22Rv1 (cell line): ENCODE data around the gene BPIFB6.

ENCODE experiments used
- H3K27ac ChIP-seq: fragments of 450-650 bp; 2 replicates; pipeline ENCODE4 v1.5.1; 2017
- CTCF ChIP-seq: fragments of 450-650 bp; IDR thresholded peaks from 2 replicates; pipeline ENCODE4 v1.5.1; 2017; ENCODE audit warnings: mild to moderate bottlenecking
- ZFX ChIP-seq: fragments of 450-650 bp; IDR thresholded peaks from 2 replicates; pipeline ENCODE4 v1.6.1; 2017; ENCODE audit warnings: antibody characterized with exemption, borderline replicate concordance

BPIFB6 gene

GRCh38 chr20:33028875-33029274 is 2.6 kb upstream of the BPIFB6 start:
- no peak for TF ChIP-seq ZFX
- no peak for TF ChIP-seq CTCF
- no peak overlapping the region for H3K27ac ChIP-seq

- no peak overlapping the region for H3K27ac ChIP-seq
- TF ChIP-seq ZFX = no peak
- no peak for TF ChIP-seq CTCF
Observed at GRCh38 chr20:33030076-33030475, 1.4 kb upstream of the BPIFB6 start.

- TF ChIP-seq CTCF = no peak
- no peak for TF ChIP-seq ZFX
Observed at GRCh38 chr20:33030569-33030968, 879 bp upstream of the BPIFB6 start.

GRCh38 chr20:33032555-33032954 is 1.1 kb downstream of the BPIFB6 start:
- TF ChIP-seq CTCF (no peak), ZFX (no peak)
- no peak overlapping the region for H3K27ac ChIP-seq

More at GRCh38 chr20:33030569-33030968, 879 bp upstream of the BPIFB6 start:
- no peak overlapping the region for H3K27ac ChIP-seq

GRCh38 chr20:33033381-33033780 is 1.9 kb downstream of the BPIFB6 start:
- H3K27ac ChIP-seq = no peak overlapping the region
- no peak for TF ChIP-seq CTCF
- TF ChIP-seq ZFX = no peak

- no peak for TF ChIP-seq ZFX
- no peak for TF ChIP-seq CTCF
- H3K27ac ChIP-seq = no peak overlapping the region
Observed at GRCh38 chr20:33034115-33034514, 2.7 kb downstream of the BPIFB6 start.

GRCh38 chr20:33034901-33035492 is 3.5 kb downstream of the BPIFB6 start:
- TF ChIP-seq CTCF = no peak
- H3K27ac ChIP-seq = no peak overlapping the region
